SK-N-SH treated with all-trans-retinoic acid at 6 μM for 48 hours (cell line): ENCODE measurements around the gene HS6ST2.

ENCODE experiments used
- PATZ1 ChIP-seq: fragments of 250-450 bp; sonication (Bioruptor Pico); IDR thresholded peaks from 2 replicates; pipeline ENCODE4 v1.8.0; 2020; ENCODE audit warnings: mild to moderate bottlenecking, moderate library complexity, borderline replicate concordance
- ZC3H10 ChIP-seq: fragments of 250-450 bp; sonication (Bioruptor Pico); IDR thresholded peaks from 2 replicates; pipeline ENCODE4 v1.5.1; 2021; ENCODE audit warnings: mild to moderate bottlenecking, moderate library complexity
- ZFP30 ChIP-seq: fragments of 450-650 bp; formaldehyde crosslinking; IDR thresholded peaks from 2 replicates; pipeline ENCODE4 v1.5.0; 2022; ENCODE audit warnings: mild to moderate bottlenecking, moderate library complexity
- ZNF565 ChIP-seq: fragments of 450-650 bp; formaldehyde crosslinking; conservative IDR thresholded peaks from 2 replicates; pipeline ENCODE4 v1.5.0; 2020; ENCODE audit warnings: low read depth, mild to moderate bottlenecking, moderate library complexity

- TF ChIP-seq PATZ1 (CRISPR knock-in tag) (no peak), ZNF565 (no peak), ZFP30 (no peak), ZC3H10 (CRISPR knock-in tag) (no peak)
These were observed 246.1 kb downstream of the HS6ST2 start for GRCh38 chrX:132712350-132712749.
